ENCODE results near the gene SREBF2. TPM values are rescaled to one million over a fixed set of nuclear protein-coding genes. Genes with fewer than 3 reads are reported as not detected.

The SREBF2 gene
- total RNA-seq, 1 experiment from 2014 or later: 129 TPM

- no TSS peak for BruUV-seq (replicated peaks)
- CTCF ChIA-PET: no interaction called here
- ATAC-seq: no peak
- no peak overlapping the region for H3K27ac ChIP-seq (ENCODE audit: low read depth, low read length)
- DNase-seq (ENCODE audit: low read depth, low spot score): no peak
- H3K9me2 ChIP-seq (ENCODE audit: insufficient read depth): no peaks in the 10 kb centered on the region
- H2AFZ ChIP-seq (ENCODE audit: low read depth, low read length, poor library complexity, severe bottlenecking): no peak overlapping the region
- POLR2A ChIA-PET: no interaction called here
- H3K4me2 ChIP-seq (ENCODE audit: low read length): no peak overlapping the region
- peaks cover 4 to 15% of the 10 kb centered on the region in 2 experiments; a peak in 3 of 4 replicates for H3K4me1 ChIP-seq (ENCODE audit: control insufficient read depth in 1 of 2, insufficient read depth in 2 of 2, low read length in 2 of 2)
- H3K27me3 ChIP-seq (ENCODE audit: insufficient read depth, low read length): no peaks in the 10 kb centered on the region
- TF ChIP-seq ELF1 (IDR thresholded peaks at IDR 0.05; ENCODE audit: borderline replicate concordance, low read depth) (no peak), YY1 (IDR thresholded peaks at IDR 0.05; ENCODE audit: extremely low read depth, insufficient replicate concordance, low read depth, low read length) (no peak), RAD21 (IDR thresholded peaks at IDR 0.05; ENCODE audit: low read depth) (no peak), TCF7L2 (IDR thresholded peaks at IDR 0.05; ENCODE audit: borderline replicate concordance, extremely low read depth, insufficient read depth, insufficient read length) (no peak), ZBTB33 (IDR thresholded peaks at IDR 0.05; ENCODE audit: extremely low read depth, insufficient replicate concordance, low read length) (no peak), ZFX (IDR thresholded peaks at IDR 0.05) (no peak), POLR2A (IDR thresholded peaks at IDR 0.05; ENCODE audit: borderline replicate concordance, extremely low read depth, insufficient read depth, insufficient read length) (no peak), FOSL1 (IDR thresholded peaks at IDR 0.05; ENCODE audit: low read depth) (no peak), EGR1 (IDR thresholded peaks at IDR 0.05; ENCODE audit: low read depth) (no peak), CTCF (IDR thresholded peaks at IDR 0.05 in 2 of 3, conservative IDR thresholded peaks at IDR 0.05 in 1 of 3; ENCODE audit: borderline replicate concordance in 1 of 3, insufficient read depth in 1 of 3, low read depth in 2 of 3, low read length in 2 of 3) (no peak), EZH2 (IDR thresholded peaks at IDR 0.05) (no peak), EZH2phosphoT487 (IDR thresholded peaks at IDR 0.05; ENCODE audit: borderline replicate concordance) (no peak), CBX3 (IDR thresholded peaks at IDR 0.05; ENCODE audit: low read depth) (no peak), ATF3 (IDR thresholded peaks at IDR 0.05) (no peak), SRF (IDR thresholded peaks at IDR 0.05; ENCODE audit: low read depth) (no peak), SIN3A (IDR thresholded peaks at IDR 0.05; ENCODE audit: low read depth) (no peak), JUND (IDR thresholded peaks at IDR 0.05) (no peak)
- no peak overlapping the region for H3K9ac ChIP-seq (ENCODE audit: low read length)
- no peaks in the 10 kb centered on the region for H3K9me3 ChIP-seq (ENCODE audit: control insufficient read depth in 1 of 2, insufficient read depth in 1 of 2, low read depth in 1 of 2, low read length in 2 of 2)
- H3K4me3 ChIP-seq (replicated peaks in 1 of 2; ENCODE audit: low read depth in 1 of 2, low read length in 2 of 2): no peak overlapping the region
- no peaks in the 10 kb centered on the region for H4K20me1 ChIP-seq (ENCODE audit: insufficient read depth)
- RAD21 ChIA-PET (ENCODE audit: low non-redundant PET in 1 of 2, low total read pairs in 2 of 2, uncharacterized antibody in 2 of 2, unreplicated experiment in 2 of 2): no interaction called here
- H3K36me3 ChIP-seq (ENCODE audit: control insufficient read depth in 1 of 2, insufficient read depth in 2 of 2, low read length in 2 of 2): no peaks in the 10 kb centered on the region
- H3K79me2 ChIP-seq (ENCODE audit: insufficient read depth, low read length): no peaks in the 10 kb centered on the region
- intact Hi-C loops (cut with micrococcal nuclease): no loop called here
Measured at GRCh38 chr22:41952713-41953112, 119.8 kb downstream of the SREBF2 start.
